NCI-H510A (cell line): ENCODE measurements around the gene RPH3AL.
"Not testable (repeated sequence)": the region's sequence is repeated elsewhere in the genome, so short reads cannot be mapped to it uniquely, and the experiment has no call there.

Experiments used
- DNase-seq: peaks from one replicate; lab custom pipeline; 2025; lab: John Stamatoyannopoulos, UW

RPH3AL gene

DNA sequence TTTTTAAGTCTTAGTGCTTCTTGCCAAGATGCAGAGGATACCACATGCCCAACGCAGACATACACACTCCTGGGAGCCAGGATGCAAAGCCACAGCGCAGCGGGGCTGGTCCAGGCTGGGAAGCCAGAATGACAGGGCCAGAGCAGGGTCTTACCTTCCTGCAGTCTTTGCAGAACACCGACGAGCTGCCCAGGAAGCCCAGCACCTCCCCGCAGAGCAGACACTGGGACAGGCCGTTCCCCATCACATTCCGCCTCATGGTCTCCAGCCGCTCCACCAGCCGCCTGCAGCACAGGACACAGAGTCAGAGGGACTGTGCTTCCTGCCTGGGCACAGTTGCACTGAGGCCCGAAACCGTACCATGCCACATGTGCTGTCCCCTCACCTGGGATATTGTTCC is 33.3 kb downstream of the RPH3AL start:
- no peak for DNase-seq

DNA sequence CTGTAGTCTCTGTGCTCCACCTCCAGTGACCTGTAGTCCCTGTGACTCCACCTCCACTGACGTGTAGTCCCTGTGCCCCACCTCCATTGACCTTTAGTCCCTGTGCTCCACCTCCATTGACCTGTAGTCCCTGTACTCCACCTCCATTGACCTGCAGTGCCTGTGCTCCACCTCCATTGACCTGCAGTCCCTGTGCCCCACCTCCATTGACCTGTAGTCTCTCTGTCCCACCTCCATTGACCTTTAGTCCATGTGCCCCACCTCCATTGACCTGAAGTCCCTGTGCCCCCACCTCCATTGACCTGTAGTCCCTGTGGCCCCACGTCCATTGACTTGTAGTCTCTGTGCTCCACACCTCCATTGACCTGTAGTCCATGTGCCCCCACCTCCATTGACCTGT is 35.5 kb downstream of the RPH3AL start:
- DNase-seq: not testable (repeated sequence)

DNA sequence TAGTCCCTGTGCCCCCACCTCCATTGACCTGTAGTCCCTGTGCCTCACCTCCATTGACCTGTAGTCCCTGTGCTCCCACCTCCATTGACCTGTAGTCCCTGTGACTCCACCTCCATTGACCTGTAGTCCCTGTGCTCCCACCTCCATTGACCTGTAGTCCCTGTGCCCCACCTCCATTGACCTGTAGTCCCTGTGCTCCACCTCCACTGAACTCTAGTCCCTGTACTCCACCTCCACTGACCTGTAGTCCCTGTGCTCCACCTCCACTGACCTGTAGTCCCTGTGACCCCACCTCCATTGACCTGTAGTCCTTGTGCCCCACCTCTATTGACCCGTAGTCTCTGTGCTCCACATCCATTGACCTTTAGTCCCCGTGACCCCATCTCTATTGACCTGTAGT is 37.2 kb downstream of the RPH3AL start:
- not testable (repeated sequence) for DNase-seq

DNA sequence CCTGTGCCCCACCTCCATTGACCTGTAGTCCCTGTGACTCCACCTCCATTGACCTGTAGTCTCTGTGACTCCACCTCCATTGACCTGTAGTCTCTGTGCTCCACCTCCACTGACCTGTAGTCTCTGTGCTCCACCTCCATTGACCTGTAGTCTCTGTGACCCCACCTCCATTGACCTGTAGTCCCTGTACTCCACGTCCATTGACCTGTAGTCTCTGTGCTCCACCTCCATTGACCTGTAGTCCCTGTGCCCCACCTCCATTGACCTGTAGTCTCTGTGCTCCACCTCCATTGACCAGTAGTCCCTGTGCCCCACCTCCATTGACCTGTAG is 38.0 kb downstream of the RPH3AL start:
- not testable (repeated sequence) for DNase-seq

DNA sequence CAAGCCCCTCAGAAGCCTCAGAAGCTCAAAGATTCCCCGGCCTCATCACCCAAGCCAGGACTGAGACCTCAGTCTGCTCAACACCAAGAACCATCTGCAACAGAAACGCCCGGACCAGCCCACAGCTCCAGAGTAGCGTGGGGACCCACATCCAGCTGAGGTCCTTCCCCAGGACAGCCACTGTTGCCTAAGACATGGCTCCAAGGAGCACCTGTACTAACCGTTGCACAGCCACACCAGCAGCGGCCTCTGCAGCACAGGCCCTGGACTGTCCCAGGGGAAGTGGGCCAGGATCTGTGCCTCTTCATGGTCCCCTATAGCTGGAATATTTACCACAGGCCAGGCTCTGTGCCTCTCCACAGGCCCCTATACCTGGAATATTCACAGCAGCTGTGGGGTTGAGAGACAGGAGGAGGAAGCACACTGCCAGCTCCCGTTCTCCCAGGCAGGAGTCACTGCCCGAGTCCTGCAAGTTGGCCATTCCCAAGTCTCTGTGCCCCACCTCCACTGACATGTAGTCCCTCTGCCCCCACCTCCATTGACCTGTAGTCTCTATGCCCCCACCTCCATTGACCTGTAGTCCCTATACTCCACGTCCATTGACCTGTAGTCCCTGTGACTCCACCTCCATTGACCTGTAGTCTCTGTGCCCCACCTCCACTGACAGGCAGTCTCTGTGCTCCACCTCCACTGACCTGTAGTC is 38.5 kb downstream of the RPH3AL start:
- DNase-seq: no peak

DNA sequence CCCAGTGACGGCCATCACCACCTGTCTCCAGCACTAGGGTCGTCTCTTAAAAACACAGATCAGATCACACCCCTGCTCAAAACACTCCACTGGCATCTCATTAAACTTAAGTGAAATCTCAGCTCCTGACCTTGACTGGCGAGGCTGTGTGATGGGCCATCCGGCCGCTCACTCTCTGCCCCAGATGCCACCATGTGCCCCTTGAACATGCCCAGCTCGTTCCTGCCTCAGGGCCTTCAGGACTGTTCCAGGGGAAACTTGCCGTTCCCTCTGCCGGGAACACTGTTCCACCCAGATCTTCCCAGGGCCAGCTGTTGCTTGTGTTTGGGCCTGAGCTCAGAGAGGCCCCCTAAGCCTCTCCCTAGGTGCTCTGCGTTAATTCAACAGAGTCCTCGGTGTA is 39.4 kb downstream of the RPH3AL start:
- DNase-seq: no peak

DNA sequence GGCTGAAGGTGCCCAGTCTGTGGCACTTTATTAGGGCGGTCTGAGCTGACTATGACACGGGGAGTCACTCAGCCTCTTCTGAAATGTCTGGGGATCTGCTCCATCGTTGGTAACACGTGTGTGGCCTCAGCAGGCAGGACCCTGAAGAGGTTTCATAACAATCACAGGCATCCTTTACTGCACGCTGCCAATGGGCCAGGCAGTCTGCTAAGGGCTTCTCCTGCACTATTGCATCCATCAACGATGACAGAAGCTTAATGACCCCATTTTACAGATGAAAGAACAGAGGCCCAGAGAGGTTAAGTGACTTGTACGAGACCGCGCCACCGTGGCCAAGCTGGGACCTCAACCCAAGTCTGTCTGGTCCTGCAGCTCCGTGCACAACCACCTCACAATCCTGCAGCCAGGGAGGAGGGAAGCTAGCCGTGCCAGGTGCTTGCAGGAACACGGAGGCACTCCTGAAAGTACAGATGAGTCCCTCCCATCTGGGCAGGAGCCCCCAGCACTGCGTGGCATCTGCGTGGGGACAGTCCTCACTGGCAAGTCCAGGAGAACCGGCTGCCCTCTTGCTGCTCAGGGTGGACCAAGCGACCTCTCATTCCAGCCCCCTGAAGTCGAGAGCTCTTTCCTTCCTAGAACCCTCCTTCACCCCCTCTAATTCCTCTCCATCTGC is 40.0 kb downstream of the RPH3AL start:
- no peak for DNase-seq

DNA sequence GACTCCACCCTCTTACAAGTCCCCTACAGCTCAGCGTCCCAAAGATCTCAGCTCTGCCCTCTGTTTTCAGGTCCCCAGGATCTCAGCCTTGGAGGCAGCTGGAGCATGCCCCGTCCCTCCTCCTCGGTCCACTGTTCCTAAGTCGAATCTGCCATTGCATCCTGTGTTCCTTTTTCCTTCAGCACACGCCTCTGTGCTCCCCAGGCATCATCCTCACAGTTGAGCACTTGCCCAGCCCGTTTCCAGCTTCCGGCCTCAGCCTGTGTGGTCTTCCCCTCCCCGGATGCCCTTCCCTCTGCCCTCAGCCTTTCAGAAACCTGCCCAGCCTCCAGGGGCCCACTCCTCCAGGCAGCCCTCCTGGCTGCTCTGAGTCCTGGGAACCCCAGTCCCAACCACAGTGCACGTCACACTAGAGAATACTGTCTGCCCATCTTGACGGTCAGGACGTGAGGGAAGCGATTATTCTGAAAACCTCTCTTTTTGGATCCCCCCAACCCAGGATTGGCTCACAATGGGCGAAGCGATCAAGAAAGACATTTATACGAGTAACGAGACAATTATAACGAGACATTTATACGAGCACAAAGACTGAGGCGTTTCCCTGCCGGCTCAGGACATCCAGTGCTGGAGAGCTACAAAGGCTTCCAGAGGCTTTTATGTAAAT is 41.4 kb downstream of the RPH3AL start:
- no peak for DNase-seq

DNA sequence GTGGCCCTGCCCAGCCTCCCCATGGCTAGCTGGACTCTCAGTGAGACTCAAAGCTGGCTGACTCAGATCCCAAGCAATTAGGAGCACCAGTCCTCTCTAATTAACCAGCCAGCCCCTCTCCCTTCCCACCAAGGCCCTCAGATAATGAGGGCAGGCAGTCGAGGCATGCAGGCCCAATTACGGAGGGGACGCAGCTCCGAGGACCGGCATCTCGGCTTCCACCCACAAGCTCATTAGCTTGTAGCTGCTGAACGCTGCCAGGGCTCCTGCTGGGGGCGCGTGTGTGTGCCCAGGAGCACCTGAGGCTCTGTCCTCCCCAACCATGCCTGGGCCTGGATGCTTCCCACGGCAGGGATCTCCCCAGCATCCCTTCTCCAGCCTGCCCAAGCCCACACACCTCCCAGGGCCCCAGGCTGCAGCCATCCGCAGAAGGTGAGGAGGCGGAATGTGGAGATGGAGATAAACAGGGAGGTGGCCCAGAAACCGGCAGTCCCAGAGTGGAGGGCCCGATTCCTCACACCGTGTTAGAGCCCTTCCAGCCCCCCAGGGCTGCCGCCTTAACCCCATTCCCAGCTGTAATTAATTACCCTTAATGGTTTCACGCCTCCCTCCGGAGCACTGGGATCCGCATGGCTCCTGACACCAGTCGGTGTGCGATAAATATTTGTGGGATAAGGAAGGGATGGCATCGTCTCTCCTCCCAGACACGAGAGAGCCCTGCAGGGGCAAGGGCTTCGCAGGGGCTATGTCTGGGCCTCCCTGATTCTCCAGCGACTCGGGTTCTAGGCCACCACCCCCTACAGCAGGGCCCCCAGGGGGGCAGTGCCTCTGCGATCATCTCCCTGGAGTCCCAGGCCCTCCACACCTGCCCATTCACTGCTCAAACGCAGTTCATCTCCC is 42.2 kb downstream of the RPH3AL start:
- no peak for DNase-seq

DNA sequence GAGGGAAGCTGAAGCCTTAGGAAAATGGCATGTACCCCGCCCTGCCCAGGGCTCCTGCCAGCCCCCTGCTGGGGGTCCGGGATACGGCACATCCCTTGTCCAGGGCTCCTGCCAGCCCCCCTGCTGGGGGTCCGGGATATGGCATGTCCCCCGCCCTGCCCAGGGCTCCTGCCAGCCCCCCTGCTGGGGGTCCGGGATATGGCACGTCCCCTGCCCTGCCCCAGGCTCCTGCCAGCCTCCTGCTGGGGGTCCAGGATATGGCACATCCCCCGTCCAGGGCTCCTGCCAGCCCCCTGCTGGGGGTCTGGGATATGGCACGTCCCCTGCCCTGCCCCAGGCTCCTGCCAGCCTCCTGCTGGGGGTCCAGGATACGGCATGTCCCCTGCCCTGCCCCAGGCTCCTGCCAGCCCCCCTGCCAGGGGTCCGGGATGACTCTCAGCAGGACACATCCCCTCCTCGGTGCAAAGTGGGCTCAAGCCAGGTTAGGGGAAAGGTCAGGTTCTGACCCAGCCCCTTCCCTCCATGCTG is 43.2 kb downstream of the RPH3AL start:
- no peak for DNase-seq

DNA sequence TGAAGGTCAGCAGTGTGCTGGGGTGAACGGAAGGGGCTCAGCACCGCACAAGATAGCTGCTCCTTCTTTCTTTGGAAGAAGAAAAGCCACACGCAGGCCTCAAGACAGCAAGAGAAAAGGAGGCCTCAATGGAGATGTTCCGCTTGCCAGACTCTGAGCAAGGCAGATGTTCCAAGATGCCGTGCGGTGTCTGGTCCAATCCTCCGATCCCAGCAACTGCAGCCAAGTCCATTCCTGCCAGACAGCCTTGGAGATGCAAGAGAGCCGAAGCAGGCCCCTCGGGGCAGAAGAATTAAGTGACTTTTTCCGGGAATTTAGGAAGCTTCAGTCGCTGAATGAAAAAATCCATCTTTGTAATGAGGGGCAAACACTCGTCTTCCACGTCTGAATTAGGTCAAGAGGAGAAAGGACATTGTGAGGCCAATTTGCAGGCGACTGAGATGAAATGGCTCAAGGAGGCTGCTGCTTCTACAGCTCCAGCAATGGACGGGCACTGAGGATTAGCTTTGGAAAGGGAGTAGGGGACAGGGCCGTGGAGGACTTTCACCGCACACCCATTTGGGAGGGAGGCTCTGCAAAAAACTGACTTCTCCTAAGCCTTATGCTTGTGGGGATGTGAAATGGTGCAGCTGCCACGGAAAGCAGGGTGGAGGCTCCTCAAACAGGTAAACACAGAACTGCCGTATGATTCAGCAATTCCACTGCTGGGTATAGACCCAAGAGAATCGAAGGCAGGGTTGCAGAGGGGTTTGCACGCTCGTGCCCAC is 44.7 kb downstream of the RPH3AL start:
- DNase-seq: no peak

DNA sequence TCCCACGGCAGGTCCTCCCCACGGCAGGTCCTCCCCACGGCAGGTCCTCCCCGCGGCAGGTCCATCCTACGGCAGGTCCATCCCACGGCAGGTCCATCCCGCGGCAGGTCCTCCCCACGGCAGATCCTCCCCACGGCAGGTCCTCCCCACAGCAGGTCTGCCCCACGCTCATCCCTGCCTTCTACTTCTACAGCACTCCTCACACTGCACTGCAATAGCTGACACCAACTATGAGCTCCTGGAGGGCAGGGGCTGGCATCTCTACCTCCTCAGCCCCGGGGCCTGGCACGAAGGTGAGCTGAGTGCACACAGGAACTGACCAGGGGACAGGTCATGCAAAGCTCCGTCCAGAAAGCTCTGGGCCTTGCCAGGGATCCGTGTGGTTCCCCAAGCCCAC is 45.3 kb downstream of the RPH3AL start:
- DNase-seq: no peak

DNA sequence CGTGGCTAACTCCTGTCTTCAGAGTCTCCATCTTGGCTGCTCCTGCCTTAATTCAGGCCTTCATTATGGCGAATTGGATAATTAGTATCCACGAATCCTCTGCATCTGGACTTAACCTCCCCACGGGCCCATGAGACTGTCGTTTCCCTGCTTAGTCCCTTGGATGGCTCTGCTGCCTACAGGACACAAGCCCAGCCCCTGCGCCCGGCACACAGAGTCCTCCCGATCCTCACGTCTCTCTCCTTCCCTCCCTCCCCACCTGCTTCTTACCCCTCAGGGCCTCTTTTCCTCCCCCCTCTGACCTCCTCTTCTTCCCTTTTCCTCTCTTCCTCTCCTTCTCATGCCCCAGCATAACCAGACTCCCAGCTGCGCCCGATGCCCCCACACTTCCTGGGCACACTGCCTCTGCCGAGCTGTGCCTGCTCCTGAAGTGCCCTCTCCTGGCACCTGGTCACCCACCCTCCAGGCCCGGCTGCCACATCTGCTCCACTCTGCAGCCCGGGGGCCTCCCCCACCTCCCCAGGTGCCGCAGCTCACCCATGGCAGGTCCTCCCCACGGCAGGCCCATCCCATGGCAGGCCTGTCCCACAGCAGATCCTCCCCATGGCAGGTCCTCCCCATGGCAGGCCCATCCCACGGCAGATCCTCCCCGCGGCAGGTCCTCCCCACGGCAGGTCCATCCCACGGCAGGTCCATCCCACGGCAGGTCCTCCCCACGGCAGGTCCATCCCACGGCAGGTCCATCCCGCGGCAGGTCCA is 45.9 kb downstream of the RPH3AL start:
- DNase-seq: no peak

DNA sequence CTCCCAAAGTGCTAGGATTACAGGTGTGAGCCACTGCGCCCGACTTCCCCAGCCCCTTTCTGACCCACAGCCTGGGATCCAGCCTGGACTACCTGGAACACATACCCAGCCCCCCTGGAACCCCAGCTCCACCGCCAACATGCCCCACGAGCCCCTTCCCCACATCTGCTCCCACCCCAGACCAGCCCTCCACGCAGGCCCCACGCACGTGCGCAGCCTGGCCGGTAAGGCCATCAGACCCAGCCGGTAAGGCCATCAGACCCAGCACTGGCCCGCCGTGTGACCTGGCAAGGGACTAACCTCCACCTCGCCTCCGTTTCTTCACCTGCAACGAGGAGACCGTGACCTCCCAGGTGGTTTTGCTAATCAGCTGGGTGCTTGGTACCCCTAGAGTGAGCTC is 46.5 kb downstream of the RPH3AL start:
- DNase-seq: no peak

DNA sequence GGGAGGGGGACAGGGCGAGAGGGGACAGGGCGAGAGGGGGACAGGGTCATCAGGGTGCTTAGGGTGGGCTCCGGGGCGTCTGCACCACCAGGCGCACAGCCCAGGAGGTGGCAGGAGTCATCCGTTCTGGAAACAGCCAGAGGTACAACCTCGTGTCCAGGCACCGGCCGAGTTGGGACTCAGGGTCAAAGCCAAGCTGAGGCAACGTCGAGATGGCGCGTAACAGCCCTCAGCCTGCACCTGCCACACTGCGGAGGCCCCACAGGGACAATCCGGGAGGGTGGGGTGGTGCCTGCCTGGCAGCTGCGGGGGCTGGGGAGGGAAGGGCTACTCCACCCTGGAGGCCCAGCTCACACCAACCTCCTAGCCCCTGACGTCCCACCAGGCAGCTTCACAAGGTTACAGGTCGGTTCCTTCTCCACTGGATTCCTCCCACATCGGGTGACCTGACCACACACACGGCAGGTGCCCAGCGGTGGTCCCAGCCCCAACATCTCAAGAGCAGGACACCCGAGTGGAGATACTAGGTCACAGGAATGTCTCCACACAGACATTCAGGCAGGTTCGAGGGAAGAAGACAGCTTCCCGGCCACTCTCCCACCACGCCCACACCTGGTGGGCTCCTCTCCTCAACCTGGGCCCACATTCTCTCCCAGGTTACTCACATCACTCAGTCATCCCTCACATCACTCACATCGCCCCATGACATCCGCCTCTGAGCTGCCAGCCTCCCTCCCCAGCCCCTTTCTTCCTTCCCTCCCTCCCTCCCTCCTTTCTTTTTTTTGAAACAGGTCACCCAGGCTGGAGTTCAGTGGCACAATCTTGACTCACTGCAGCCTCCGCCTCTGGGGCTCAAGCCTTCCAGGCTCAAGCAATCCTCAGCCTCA is 47.3 kb downstream of the RPH3AL start:
- DNase-seq: no peak

DNA sequence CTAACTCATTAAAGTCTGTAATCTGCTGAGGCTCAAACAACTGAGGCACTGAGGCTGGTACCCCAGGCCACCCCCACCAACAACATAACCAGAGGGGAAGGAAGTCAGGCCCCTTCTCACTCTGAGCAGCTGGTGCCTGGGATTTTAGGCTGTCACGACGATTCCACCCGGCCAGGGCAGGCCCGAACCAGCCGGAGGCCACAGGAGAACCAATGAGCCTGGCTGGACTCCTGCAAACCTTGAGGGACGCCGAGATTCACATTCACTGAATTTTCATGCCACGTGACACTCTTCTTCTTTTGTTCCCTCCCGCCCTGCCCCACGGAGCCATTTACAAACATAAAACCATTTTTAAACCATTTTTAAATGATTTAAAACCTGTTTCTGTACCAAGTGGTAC is 48.1 kb downstream of the RPH3AL start:
- DNase-seq: no peak

DNA sequence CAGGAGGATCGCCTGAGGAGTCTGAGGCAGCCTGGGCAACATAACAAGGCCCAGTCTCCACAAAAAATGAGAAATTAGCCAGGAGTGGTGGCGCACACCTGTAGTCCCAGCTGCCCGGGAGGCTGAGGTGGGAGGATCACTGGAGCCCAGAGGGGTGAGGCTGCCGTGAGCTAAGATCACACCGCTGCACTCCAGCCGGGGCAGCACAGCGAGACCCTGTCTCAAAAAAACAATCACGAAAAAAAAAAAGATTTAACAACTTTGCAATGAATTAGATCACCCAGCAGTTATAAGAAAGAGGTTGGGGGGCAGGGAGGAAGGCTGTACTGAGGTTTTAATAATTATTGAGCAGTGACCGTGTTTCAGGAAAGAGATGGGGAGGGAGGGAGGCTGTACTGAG is 49.4 kb downstream of the RPH3AL start:
- DNase-seq: no peak

DNA sequence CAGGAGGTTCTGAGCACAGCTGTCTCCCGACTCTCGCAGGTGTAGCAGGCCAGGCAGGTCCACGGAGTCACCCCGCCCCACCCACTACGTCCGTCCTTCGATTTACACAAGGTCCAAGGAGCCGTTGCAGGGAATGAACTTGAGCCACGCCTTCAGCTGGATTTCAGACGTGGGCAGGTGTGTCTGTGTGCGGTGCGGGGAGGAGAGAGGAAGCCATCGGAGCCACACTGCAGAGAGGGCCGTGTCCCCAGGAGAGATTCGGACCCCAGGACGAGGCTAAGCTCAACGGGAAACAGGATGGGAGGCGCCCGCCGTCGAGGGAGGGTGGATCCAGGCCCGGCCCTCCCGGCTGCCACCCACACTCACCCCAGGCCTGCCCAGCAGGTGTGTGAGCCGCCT is 50.3 kb downstream of the RPH3AL start:
- DNase-seq: no peak

DNA sequence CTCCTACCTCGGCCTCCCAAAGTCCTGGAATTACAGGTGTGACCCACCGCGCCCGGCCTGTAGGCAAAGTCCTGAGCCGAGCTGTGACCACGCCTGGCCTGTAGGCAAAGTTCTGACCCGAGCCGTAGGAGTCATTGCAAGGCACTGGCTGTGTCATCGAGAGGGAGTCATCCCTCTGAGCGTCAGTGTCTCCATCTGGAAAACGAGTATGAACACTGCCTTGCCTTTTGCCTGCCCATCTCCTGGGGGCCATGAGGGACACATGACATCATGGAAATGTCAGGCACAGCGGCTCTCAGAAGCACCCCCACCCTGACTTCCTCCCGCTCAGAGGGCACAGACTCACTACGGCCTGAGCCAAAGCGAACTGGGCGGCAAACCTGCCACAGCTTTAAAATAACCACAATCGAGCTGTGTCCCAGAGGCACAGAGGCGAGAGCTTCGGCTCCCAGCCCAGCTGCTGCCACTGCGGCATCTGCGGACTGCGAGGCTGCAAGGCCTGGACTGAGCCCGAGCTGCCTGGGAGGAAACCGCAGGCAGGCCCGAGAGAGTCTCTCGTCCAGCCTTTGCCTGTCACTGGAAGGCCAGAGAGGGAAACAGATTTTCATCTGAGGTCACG is 50.8 kb downstream of the RPH3AL start:
- DNase-seq: no peak
